Astrocyte of the cerebellum (primary cell): ENCODE results near the gene ABHD12.

Source experiments
- DNase-seq: peaks from one replicate; pipeline ENCODE4 v3.0.0-alpha.2; 2011; ENCODE audit warnings: low read depth
- H3K4me3 ChIP-seq: 2 replicates; pipeline ENCODE4 v1.5.1; 2011; ENCODE audit warnings: mild to moderate bottlenecking, low read depth, low read length, moderate library complexity
- in situ Hi-C: cut with HindIII; loops from 2 replicates; pipeline ENCODE4 v1.10.0; 2017; ENCODE audit warnings: low sequenced_read_pairs
- TF ChIP-seq, protein P1 (sequence below): IDR thresholded peaks from 2 replicates; pipeline ENCODE4 v1.5.1; 2012; ENCODE audit warnings: low read length, low read depth, moderate library complexity, mild to moderate bottlenecking; ENCODE audit errors: missing control alignments

ABHD12 gene

DNA sequence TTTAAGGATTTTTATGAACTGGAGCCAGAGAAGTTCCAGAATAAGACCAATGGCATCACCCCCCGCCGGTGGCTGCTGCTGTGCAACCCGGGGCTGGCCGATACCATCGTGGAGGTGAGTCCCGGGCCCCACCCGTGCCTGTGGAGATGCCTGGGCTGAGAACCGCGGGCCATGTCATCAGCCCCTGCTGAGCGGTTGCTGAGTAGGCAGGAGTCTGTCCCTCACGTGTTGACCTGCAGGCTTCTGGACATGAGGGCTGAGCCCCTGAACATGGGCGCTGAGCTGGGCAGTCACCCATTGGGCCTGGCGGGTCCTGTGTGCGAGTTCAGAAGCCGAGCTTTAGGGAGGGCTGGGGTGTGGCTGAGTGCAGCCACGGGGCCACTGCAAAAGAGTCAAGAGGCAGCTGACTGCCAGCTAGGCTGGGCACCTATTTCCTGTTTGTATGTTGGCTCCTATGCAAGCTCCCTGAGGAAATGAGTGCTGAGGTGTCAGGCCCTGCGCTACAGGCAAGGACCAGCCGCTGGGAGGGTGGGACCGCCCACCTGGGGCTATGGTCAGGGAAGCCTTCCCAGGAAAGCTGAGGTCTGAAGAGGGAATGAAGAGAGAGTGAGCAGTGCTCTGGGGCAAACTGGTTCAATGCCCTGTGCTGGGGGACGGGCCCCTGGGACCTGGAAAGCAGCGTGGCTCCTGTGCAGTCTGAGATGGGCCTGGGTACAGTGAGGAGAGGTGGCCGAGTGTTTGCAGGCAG is 108.4 kb downstream of the ABHD12 start:
- no peak overlapping the region for H3K4me3 ChIP-seq
- in situ Hi-C loops, result no loop called here

DNA sequence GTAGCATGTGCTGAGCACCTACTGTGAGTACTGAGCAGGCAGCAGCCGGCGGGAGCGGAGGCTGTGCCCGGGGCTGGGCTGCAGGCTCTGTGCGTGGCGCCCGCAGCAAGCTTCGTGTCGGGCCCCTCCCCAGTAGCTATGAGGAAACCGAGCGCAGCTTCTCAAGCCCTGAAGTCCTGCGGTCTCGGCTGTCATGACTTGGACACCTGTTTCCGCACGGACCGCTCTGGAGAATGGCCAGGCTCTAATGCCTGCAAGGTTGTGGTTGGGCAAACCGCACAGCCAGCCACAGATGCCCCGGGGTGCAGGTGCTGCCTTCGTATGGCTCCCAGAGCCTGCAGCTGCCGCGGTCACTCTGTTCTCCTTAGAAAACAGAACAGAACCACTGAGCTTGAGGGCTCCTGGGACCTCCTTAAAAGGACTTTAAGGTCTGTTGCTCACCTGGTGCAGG is 109.1 kb downstream of the ABHD12 start:
- no peak overlapping the region for H3K4me3 ChIP-seq
- in situ Hi-C loops, result no loop called here
- DNase-seq, result no peak
- TF ChIP-seq, protein P1, sequence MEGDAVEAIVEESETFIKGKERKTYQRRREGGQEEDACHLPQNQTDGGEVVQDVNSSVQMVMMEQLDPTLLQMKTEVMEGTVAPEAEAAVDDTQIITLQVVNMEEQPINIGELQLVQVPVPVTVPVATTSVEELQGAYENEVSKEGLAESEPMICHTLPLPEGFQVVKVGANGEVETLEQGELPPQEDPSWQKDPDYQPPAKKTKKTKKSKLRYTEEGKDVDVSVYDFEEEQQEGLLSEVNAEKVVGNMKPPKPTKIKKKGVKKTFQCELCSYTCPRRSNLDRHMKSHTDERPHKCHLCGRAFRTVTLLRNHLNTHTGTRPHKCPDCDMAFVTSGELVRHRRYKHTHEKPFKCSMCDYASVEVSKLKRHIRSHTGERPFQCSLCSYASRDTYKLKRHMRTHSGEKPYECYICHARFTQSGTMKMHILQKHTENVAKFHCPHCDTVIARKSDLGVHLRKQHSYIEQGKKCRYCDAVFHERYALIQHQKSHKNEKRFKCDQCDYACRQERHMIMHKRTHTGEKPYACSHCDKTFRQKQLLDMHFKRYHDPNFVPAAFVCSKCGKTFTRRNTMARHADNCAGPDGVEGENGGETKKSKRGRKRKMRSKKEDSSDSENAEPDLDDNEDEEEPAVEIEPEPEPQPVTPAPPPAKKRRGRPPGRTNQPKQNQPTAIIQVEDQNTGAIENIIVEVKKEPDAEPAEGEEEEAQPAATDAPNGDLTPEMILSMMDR, result no peak

More for the DNA sequence above, 108.4 kb downstream of the ABHD12 start:
- TF ChIP-seq, protein P1, result no peak
- DNase-seq, result no peak

DNA sequence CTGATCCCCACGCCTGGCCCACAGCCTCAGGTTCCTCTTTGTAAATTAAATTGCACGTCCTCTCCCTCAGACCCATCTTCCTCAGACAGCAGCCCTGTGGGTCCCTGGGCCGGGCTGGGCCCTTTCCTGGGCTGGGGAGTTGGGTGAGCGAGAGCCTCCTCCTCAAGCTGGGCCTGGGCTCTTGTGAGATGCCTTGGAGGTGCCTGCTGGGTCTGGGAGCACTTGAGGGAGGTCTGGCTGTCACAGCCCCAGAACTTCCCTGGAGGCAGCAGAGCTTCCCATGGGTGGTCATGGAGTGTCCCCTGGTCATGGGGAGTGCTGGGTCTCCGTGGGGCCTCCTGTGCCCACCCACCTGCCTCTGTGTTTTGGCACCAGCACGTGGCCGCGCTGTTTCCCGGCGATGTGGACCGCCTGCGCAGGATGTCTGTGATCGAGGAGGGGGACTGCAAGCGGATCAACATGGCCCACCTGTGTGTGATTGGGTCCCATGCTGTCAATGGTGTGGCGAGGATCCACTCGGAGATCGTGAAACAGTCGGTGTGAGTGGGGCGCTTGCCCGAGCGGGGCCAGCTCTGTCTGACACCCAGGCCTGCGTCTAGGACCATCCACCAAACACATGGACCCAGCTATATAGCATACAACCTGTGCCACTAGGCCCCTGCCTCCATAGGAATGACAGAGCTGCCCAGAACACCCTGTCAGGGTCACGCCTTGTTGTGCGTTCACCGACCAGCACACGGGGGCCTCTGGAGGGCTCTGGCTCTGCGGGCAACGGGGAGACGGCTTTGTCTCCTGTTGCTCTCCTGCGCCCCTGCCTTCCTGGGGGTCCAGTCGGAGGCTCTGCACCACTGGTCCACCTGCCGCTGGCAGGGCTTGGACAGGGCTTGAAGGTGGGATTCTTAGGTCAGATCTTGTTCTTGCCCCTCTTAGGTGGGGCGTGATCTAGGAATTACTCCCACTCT is 109.8 kb downstream of the ABHD12 start:
- no peak for DNase-seq
- in situ Hi-C loops, result no loop called here

DNA sequence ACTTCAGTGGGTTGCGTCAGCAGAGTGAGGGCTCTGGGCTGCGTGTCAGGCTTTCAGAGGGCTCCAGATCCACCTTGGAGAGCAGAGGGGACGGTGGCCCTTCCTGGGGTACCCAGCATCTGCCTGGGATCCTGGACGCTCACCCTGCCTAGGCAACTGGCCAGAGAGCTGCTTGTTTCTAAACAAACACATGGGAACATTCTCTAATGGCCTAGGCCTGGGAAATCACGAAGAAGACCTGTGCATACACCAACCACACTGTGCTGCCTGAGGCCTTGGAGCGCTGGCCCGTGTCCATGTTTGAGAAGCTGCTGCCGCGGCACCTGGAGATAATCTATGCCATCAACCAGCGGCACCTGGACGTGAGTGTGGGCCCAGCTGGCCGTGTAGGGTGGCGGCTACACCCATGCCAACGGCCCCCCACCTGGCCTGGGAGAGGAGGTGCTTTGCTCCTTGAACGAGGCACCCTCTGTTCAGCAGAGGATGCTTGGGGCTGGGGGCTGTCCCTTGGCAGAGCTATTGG is 110.5 kb downstream of the ABHD12 start:
- TF ChIP-seq, protein P1, result no peak
- in situ Hi-C loops, result no loop called here

More for the DNA sequence above, 109.8 kb downstream of the ABHD12 start:
- TF ChIP-seq, protein P1, result no peak
- H3K4me3 ChIP-seq, result no peak overlapping the region

DNA sequence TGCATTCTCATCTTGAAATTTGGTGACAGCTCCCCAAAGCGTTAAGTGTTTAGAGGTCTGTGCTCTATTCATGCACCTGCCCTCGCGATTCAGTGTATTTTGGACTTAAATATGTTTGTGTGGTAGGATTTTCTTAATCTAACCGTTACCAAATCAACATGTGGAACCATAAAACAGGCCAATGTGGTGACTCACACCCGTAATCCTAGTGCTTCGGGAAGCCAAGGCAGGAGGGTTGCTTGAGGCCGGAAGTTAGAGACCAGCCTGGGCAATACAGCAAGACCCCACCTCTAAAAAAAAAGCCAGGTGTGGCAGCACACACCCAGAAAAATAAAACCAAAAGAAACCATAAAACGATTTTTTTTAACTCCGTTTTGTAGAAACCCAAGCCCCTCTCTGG is 111.2 kb downstream of the ABHD12 start:
- in situ Hi-C loops, result no loop called here
- TF ChIP-seq, protein P1, result no peak
- no peak for DNase-seq
- H3K4me3 ChIP-seq, result no peak overlapping the region

More for the DNA sequence above, 110.5 kb downstream of the ABHD12 start:
- no peak overlapping the region for H3K4me3 ChIP-seq
- DNase-seq, result no peak

DNA sequence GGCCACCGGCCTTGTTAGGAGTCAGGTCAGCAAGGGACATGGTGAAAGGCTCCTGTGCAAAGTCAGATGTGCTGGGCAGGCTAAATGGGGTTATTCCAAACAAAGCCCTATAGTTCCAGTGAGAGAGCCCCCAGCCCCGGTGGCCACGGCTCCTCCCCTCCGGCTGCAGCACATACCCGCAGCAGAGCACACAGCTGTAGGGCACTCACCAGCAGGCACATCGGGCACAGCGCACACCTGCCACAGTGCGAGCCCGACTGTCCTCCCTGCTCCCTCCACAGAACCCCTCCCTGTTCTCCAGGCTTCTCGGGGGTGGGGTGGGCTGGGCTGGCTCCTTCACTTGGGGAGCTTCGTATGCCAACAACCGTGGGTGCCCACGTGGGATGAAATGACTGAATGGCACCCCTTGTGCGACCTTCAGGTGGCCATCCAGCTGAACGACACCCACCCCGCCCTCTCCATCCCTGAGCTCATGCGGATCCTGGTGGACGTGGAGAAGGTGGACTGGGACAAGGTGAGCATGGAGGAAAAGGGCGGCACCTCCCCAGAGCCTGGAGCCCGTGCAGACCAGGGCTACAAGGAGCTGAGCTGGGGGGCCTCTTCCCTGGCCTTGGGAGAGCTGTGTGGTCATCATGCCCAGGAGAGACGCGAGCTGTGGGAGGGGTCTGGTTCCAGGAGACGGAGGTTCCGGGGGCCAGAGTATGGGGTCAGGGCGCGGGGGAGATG is 111.8 kb downstream of the ABHD12 start:
- no peak overlapping the region for H3K4me3 ChIP-seq
- TF ChIP-seq, protein P1, result no peak
- in situ Hi-C loops, result no loop called here
- no peak for DNase-seq
